Smooth muscle cell (in vitro differentiated cells): ENCODE results near the gene SLC8A1. TPM values are rescaled to one million over a fixed set of nuclear protein-coding genes. Genes with fewer than 3 reads are reported as not detected.

Experiments
- DNase-seq: peaks from one replicate; lab custom pipeline; 2025; ENCODE audit not compliant: unreplicated experiment; lab: John Stamatoyannopoulos, UW
- H2AFZ ChIP-seq: fragments of 200-600 bp; sonication (generic); 2 replicates; pipeline ENCODE4 v1.6.0; 2016; ENCODE audit warnings: antibody characterized with exemption, low read depth, mild to moderate bottlenecking
- H3F3A ChIP-seq: fragments of 200-600 bp; sonication (generic); 2 replicates; pipeline ENCODE4 v1.6.0; 2017; ENCODE audit warnings: antibody characterized with exemption, low read depth
- H3K27ac ChIP-seq: fragments of 200-600 bp; sonication (generic); 2 replicates; pipeline ENCODE4 v1.5.1; 2016; ENCODE audit warnings: low read depth, mild to moderate bottlenecking
- H3K27me3 ChIP-seq: fragments of 200-600 bp; sonication (generic); 2 replicates; pipeline ENCODE4 v1.6.1; 2016; ENCODE audit warnings: low read depth, mild to moderate bottlenecking
- H3K36me3 ChIP-seq: fragments of 200-600 bp; sonication (generic); 2 replicates; pipeline ENCODE4 v1.5.1; 2016; ENCODE audit warnings: low read depth
- H3K4me1 ChIP-seq: fragments of 200-600 bp; sonication (generic); 2 replicates; pipeline ENCODE4 v1.5.1; 2016; ENCODE audit warnings: low read depth
- H3K4me2 ChIP-seq: fragments of 200-600 bp; sonication (generic); 2 replicates; pipeline ENCODE4 v1.6.0; 2016; ENCODE audit warnings: mild to moderate bottlenecking
- H3K4me3 ChIP-seq: fragments of 200-600 bp; sonication (generic); 2 replicates; pipeline ENCODE4 v1.5.1; 2016; ENCODE audit warnings: mild to moderate bottlenecking
- H3K79me2 ChIP-seq: fragments of 200-600 bp; sonication (generic); 2 replicates; pipeline ENCODE4 v1.6.0; 2016; ENCODE audit warnings: low read depth, mild to moderate bottlenecking
- H3K9ac ChIP-seq: fragments of 200-600 bp; sonication (generic); 2 replicates; pipeline ENCODE4 v1.6.0; 2016; ENCODE audit warnings: low read depth
- H3K9me3 ChIP-seq: fragments of 200-600 bp; sonication (generic); replicated peaks from 2 replicates; pipeline ENCODE4 v1.5.1; 2016; ENCODE audit warnings: low read depth
- H4K20me1 ChIP-seq: fragments of 200-600 bp; sonication (generic); 2 replicates; pipeline ENCODE4 v1.6.0; 2016; ENCODE audit warnings: low read depth
- CTCF ChIP-seq: fragments of 200-600 bp; sonication (generic); IDR thresholded peaks from 2 replicates; pipeline ENCODE4 v1.5.1; 2017; ENCODE audit warnings: borderline replicate concordance, mild to moderate bottlenecking, antibody characterized with exemption; ENCODE audit not compliant: insufficient read depth, poor library complexity, severe bottlenecking
- WGBS: methylation state at CpG from one replicate; pipeline ENCODE4 v1.1.7; 2016; ENCODE audit warnings: low lambda C conversion rate; 5-methylcytosine and 5-hydroxymethylcytosine counted together
- polyA plus RNA-seq: library from polyadenylated mRNA; unstranded; fragments of >200 nt; fragmentation: Nextera tagmentation; extraction: Ambion mirVana; gene quantifications from 2 replicates; pipeline ENCODE4 v1.2.1, GENCODE V29; 2016
- total RNA-seq: library from RNA; depleted of rRNA; stranded (reverse); fragments of >200 nt; gene quantifications from 2 replicates; pipeline ENCODE4 v1.2.3, GENCODE V29; 2014

Gene SLC8A1
- total and polyA plus RNA-seq, 2 experiments from 2014 or later = 1.1 to 5.3 TPM

- Histone ChIP-seq H3K4me1 (no peaks in the 10 kb centered on the region), H3K9ac (no peak overlapping the region), H3K27ac (no peak overlapping the region), H2AFZ (no peak overlapping the region), H3K9me3 (no peaks in the 10 kb centered on the region), H3K79me2 (no peaks in the 10 kb centered on the region), H3F3A (no peaks in the 10 kb centered on the region), H4K20me1 (no peaks in the 10 kb centered on the region), H3K27me3 (peaks cover 15% of the 10 kb centered on the region), H3K4me3 (no peak overlapping the region), H3K36me3 (no peaks in the 10 kb centered on the region), H3K4me2 (no peak overlapping the region)
- no peak for TF ChIP-seq CTCF
- DNase-seq = no peak
These were observed 6.4 kb downstream of the SLC8A1 start for GRCh38 chr2:40445467-40445866.

GRCh38 chr2:40440835-40441234, 11.1 kb downstream of the SLC8A1 start:
- no peak overlapping the region for H3K9ac ChIP-seq
- TF ChIP-seq CTCF = no peak
- H4K20me1 ChIP-seq = no peaks in the 10 kb centered on the region
- H3K79me2 ChIP-seq = no peaks in the 10 kb centered on the region
- H3K4me1 ChIP-seq = peaks cover 7% of the 10 kb centered on the region
- no peak overlapping the region for H2AFZ ChIP-seq
- H3F3A ChIP-seq = no peaks in the 10 kb centered on the region
- DNase-seq = no peak
- H3K4me2 ChIP-seq = no peak overlapping the region
- H3K9me3 ChIP-seq = no peaks in the 10 kb centered on the region
- no peak overlapping the region for H3K27ac ChIP-seq
- WGBS = 82% methylated on average over 1 of the region's 1 CpG
- H3K36me3 ChIP-seq = no peaks in the 10 kb centered on the region
- no peaks in the 10 kb centered on the region for H3K27me3 ChIP-seq
- no peak overlapping the region for H3K4me3 ChIP-seq

GRCh38 chr2:40439473-40439872, 12.4 kb downstream of the SLC8A1 start:
- Histone ChIP-seq H3K27ac (peak overlapping the region; percentile 45), H3K9me3 (no peaks in the 10 kb centered on the region), H3F3A (no peaks in the 10 kb centered on the region), H3K27me3 (no peaks in the 10 kb centered on the region), H3K4me1 (peaks cover 7% of the 10 kb centered on the region), H2AFZ (no peak overlapping the region), H3K9ac (no peak overlapping the region), H3K4me2 (peak overlapping the region; percentile 6), H3K36me3 (no peaks in the 10 kb centered on the region), H4K20me1 (no peaks in the 10 kb centered on the region), H3K4me3 (no peak overlapping the region), H3K79me2 (no peaks in the 10 kb centered on the region)
- no peak for DNase-seq
- TF ChIP-seq CTCF = no peak

GRCh38 chr2:40436093-40436475, 15.8 kb downstream of the SLC8A1 start:
- WGBS = 93% methylated on average over 1 of the region's 1 CpG
- no peak overlapping the region for H3K4me2 ChIP-seq
- no peaks in the 10 kb centered on the region for H3K36me3 ChIP-seq
- H3K4me3 ChIP-seq = no peak overlapping the region
- no peak overlapping the region for H3K9ac ChIP-seq
- H3K4me1 ChIP-seq = peaks cover 7% of the 10 kb centered on the region
- H3K27ac ChIP-seq = no peak overlapping the region
- DNase-seq = no peak
- H2AFZ ChIP-seq = no peak overlapping the region
- no peaks in the 10 kb centered on the region for H3K79me2 ChIP-seq
- H4K20me1 ChIP-seq = no peaks in the 10 kb centered on the region
- no peaks in the 10 kb centered on the region for H3F3A ChIP-seq
- no peaks in the 10 kb centered on the region for H3K27me3 ChIP-seq
- H3K9me3 ChIP-seq = no peaks in the 10 kb centered on the region
- TF ChIP-seq CTCF = no peak
